ENCODE results near the gene ITGA1. TPM values are rescaled to one million over a fixed set of nuclear protein-coding genes. Genes with fewer than 3 reads are reported as not detected.

ITGA1 gene
- total RNA-seq, 1 donor = 31.8 TPM

- H3K27me3 ChIP-seq (ENCODE audit: insufficient read depth, low read length) = no peaks in the 10 kb centered on the region
- H4K20me1 ChIP-seq (ENCODE audit: insufficient read depth, low read length) = no peaks in the 10 kb centered on the region
- H3K9me3 ChIP-seq (ENCODE audit: low read depth, low read length) = no peaks in the 10 kb centered on the region
- TF ChIP-seq, protein P1, sequence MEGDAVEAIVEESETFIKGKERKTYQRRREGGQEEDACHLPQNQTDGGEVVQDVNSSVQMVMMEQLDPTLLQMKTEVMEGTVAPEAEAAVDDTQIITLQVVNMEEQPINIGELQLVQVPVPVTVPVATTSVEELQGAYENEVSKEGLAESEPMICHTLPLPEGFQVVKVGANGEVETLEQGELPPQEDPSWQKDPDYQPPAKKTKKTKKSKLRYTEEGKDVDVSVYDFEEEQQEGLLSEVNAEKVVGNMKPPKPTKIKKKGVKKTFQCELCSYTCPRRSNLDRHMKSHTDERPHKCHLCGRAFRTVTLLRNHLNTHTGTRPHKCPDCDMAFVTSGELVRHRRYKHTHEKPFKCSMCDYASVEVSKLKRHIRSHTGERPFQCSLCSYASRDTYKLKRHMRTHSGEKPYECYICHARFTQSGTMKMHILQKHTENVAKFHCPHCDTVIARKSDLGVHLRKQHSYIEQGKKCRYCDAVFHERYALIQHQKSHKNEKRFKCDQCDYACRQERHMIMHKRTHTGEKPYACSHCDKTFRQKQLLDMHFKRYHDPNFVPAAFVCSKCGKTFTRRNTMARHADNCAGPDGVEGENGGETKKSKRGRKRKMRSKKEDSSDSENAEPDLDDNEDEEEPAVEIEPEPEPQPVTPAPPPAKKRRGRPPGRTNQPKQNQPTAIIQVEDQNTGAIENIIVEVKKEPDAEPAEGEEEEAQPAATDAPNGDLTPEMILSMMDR (IDR thresholded peaks at IDR 0.05; ENCODE audit: extremely low read depth, low read depth, low read length) = no peak
- no peak overlapping the region for H3K4me3 ChIP-seq (ENCODE audit: insufficient read depth, low read length)
- H3K4me2 ChIP-seq (ENCODE audit: insufficient read depth, low read length) = no peak overlapping the region
- no peak overlapping the region for H2AFZ ChIP-seq (ENCODE audit: low read length)
- H3K4me1 ChIP-seq (ENCODE audit: insufficient read depth, low read length) = peaks cover 5% of the 10 kb centered on the region
- H3K79me2 ChIP-seq (ENCODE audit: insufficient read depth, low read length) = no peaks in the 10 kb centered on the region
- no peak for DNase-seq (ENCODE audit: insufficient read length, low spot score, missing footprints)
- no peak overlapping the region for H3K27ac ChIP-seq (ENCODE audit: low read depth, low read length)
- no peaks in the 10 kb centered on the region for H3K36me3 ChIP-seq (ENCODE audit: insufficient read depth, low read length)
These were observed 30.2 kb upstream of the ITGA1 start for GRCh38 chr5:52757527-52757926.

DNA sequence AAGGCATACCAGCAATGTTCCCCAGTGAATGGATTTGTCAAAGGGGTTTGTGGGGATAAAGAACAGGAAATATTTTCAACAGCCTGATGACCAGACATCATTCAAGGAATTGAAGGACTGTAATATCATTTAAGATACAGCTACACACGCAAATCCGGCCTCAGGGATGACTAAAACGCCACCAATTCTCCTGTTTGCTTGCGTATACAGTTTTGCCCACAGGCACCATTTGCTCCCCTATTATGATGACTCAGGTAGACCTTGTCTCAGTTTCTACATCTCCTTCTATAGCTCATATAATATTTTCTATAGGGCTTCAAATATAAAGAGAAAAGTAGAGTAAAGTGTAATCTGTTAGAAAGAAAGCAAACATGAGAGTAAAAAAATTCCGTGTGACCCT, 29.7 kb upstream of the ITGA1 start:
- H3K4me2 ChIP-seq (ENCODE audit: insufficient read depth, low read length) = no peak overlapping the region
- H3K79me2 ChIP-seq (ENCODE audit: insufficient read depth, low read length) = no peaks in the 10 kb centered on the region
- TF ChIP-seq, protein P1 (IDR thresholded peaks at IDR 0.05; ENCODE audit: extremely low read depth, low read depth, low read length) = no peak
- no peak overlapping the region for H3K4me3 ChIP-seq (ENCODE audit: insufficient read depth, low read length)
- H3K9me3 ChIP-seq (ENCODE audit: low read depth, low read length) = no peaks in the 10 kb centered on the region
- peaks cover 5% of the 10 kb centered on the region for H3K4me1 ChIP-seq (ENCODE audit: insufficient read depth, low read length)
- H2AFZ ChIP-seq (ENCODE audit: low read length) = no peak overlapping the region
- H3K36me3 ChIP-seq (ENCODE audit: insufficient read depth, low read length) = no peaks in the 10 kb centered on the region
- no peak overlapping the region for H3K27ac ChIP-seq (ENCODE audit: low read depth, low read length)
- no peaks in the 10 kb centered on the region for H3K27me3 ChIP-seq (ENCODE audit: insufficient read depth, low read length)
- H4K20me1 ChIP-seq (ENCODE audit: insufficient read depth, low read length) = no peaks in the 10 kb centered on the region
- DNase-seq (ENCODE audit: insufficient read length, low spot score, missing footprints) = no peak

DNA sequence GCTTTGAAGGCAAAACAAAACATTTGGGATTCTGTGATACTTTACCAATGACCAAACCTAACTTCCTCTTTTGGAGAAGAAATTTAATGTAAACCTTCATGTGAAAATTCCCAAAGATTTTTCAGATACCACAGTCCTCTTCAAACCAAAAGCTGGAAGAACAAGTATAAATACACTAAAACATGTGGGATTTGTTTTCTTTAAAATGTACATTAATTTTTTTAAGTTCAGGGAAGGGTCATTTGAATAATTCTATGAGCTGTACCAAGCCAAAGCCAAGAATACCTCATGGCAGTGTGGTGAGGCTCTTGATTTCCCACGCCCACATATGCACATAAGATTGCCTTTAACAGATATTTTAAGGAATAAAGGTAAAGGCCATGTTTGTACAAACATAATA, 28.4 kb upstream of the ITGA1 start:
- TF ChIP-seq, protein P1 (IDR thresholded peaks at IDR 0.05; ENCODE audit: extremely low read depth, low read depth, low read length) = no peak
- H2AFZ ChIP-seq (ENCODE audit: low read length) = no peak overlapping the region
- H3K4me3 ChIP-seq (ENCODE audit: insufficient read depth, low read length) = no peak overlapping the region
- no peaks in the 10 kb centered on the region for H3K9me3 ChIP-seq (ENCODE audit: low read depth, low read length)
- no peak for DNase-seq (ENCODE audit: insufficient read length, low spot score, missing footprints)
- H3K27me3 ChIP-seq (ENCODE audit: insufficient read depth, low read length) = no peaks in the 10 kb centered on the region
- H3K36me3 ChIP-seq (ENCODE audit: insufficient read depth, low read length) = no peaks in the 10 kb centered on the region
- H3K4me1 ChIP-seq (ENCODE audit: insufficient read depth, low read length) = peaks cover 5% of the 10 kb centered on the region
- H3K79me2 ChIP-seq (ENCODE audit: insufficient read depth, low read length) = no peaks in the 10 kb centered on the region
- H4K20me1 ChIP-seq (ENCODE audit: insufficient read depth, low read length) = no peaks in the 10 kb centered on the region
- no peak overlapping the region for H3K27ac ChIP-seq (ENCODE audit: low read depth, low read length)
- no peak overlapping the region for H3K4me2 ChIP-seq (ENCODE audit: insufficient read depth, low read length)

- Histone ChIP-seq H3K4me1 (ENCODE audit: insufficient read depth, low read length) (peaks cover 5% of the 10 kb centered on the region), H4K20me1 (ENCODE audit: insufficient read depth, low read length) (no peaks in the 10 kb centered on the region), H3K4me2 (ENCODE audit: insufficient read depth, low read length) (no peak overlapping the region), H3K9me3 (ENCODE audit: low read depth, low read length) (no peaks in the 10 kb centered on the region), H2AFZ (ENCODE audit: low read length) (no peak overlapping the region), H3K79me2 (ENCODE audit: insufficient read depth, low read length) (no peaks in the 10 kb centered on the region), H3K27ac (ENCODE audit: low read depth, low read length) (no peak overlapping the region), H3K27me3 (ENCODE audit: insufficient read depth, low read length) (no peaks in the 10 kb centered on the region), H3K36me3 (ENCODE audit: insufficient read depth, low read length) (no peaks in the 10 kb centered on the region), H3K4me3 (ENCODE audit: insufficient read depth, low read length) (no peak overlapping the region)
- TF ChIP-seq, protein P1 (IDR thresholded peaks at IDR 0.05; ENCODE audit: extremely low read depth, low read depth, low read length) = no peak
- no peak for DNase-seq (ENCODE audit: insufficient read length, low spot score, missing footprints)
These were observed 26.9 kb upstream of the ITGA1 start for GRCh38 chr5:52760695-52761366.

Measured in osteoblast (primary cell).